Heart left ventricle (tissue), 16 donors: ENCODE measurements around the gene STIL. TPM values are rescaled to one million over a fixed set of nuclear protein-coding genes. Genes with fewer than 3 reads are reported as not detected.

Experiments
- ATAC-seq, 4 donors: fragments of 200-7000 bp; cut with Tn5 transposase; one replicate each; pipeline ENCODE4 v1.9.1; 2020 to 2022; ENCODE audit warnings: moderate library complexity in 4 of 4, mild to moderate bottlenecking in 3 of 4, moderate number of reproducible peaks in 1 of 4
- DNase-seq, 5 donors: peaks; one replicate each; pipeline ENCODE4 v3.0.0-alpha.2; 2020
- H3K27ac ChIP-seq, 12 donors: fragments of 200-600 bp; sonication (generic) in 4 of 12; one replicate each; pipeline versions ENCODE4 v1.5.0 to v1.8.0; 2016 to 2022; ENCODE audit warnings: mild to moderate bottlenecking in 2 of 12
- H3K27me3 ChIP-seq, 9 donors: fragments of 200-600 bp; sonication (generic) in 2 of 9; one replicate each; pipeline versions ENCODE4 v1.5.1 to v1.8.0; 2016 to 2022; ENCODE audit warnings: mild to moderate bottlenecking in 3 of 9
- H3K36me3 ChIP-seq, 9 donors: fragments of 200-600 bp; sonication (generic) in 2 of 9; one replicate each; pipeline versions ENCODE4 v1.5.0 to v1.8.0; 2018 to 2022; ENCODE audit warnings: mild to moderate bottlenecking in 2 of 9
- H3K4me1 ChIP-seq, 12 donors: fragments of 200-600 bp; sonication (generic) in 4 of 12; one replicate each; pipeline versions ENCODE4 v1.5.0 to v1.8.0; 2016 to 2022; ENCODE audit warnings: mild to moderate bottlenecking in 3 of 12
- H3K4me3 ChIP-seq, 12 donors: fragments of 200-600 bp; sonication (generic) in 4 of 12; one replicate each; pipeline versions ENCODE4 v1.5.0 to v1.8.0; 2017 to 2022; ENCODE audit warnings: mild to moderate bottlenecking in 9 of 12, moderate library complexity in 4 of 12
- H3K9me3 ChIP-seq, 12 donors: fragments of 200-600 bp; sonication (generic) in 4 of 12; one replicate each; pipeline versions ENCODE4 v1.5.0 to v1.8.0; 2016 to 2022; ENCODE audit warnings: mild to moderate bottlenecking in 1 of 12
- POLR2A ChIP-seq, 2 donors: fragments of 450-650 bp; IDR thresholded peaks; one replicate each; pipeline ENCODE4 v1.6.1; 2017; ENCODE audit warnings: antibody characterized with exemption in 2 of 2, mild to moderate bottlenecking in 2 of 2, moderate library complexity in 2 of 2
- WGBS, 4 donors: extraction: QIAGEN DNeasy Blood & Tissue Kit in 2 of 4; methylation state at CpG; one replicate each; pipeline versions ENCODE4 v1.1.5 to v1.1.7; 2013 to 2018; 5-methylcytosine and 5-hydroxymethylcytosine counted together
- intact Hi-C, 10 donors: fragments of 100-400 bp; cut with DNase I; formaldehyde crosslinking; loops; one replicate each; pipeline versions ENCODE4 v1.11.1 to v1.14.2; 2022
- polyA plus RNA-seq, 2 donors: library from polyadenylated mRNA; stranded (reverse); fragments of 200-250 nt; gene quantifications; one replicate each; pipeline ENCODE4 v1.2.3, GENCODE V29; 2013
- total RNA-seq, 9 donors: library from RNA; depleted of rRNA in 2 of 9; stranded (reverse); fragments of >200 nt in 2 of 9; fragmentation: NEBNext Ultra II Directional in 3 of 9; extraction: Animal tissue kit (Norgen Biotek cat#: 25700) in 3 of 9; gene quantifications; one replicate each; pipeline versions ENCODE4 v1.1.0 to v1.2.4, GENCODE V29; 2016 to 2023
- TF ChIP-seq, protein P1 (sequence below), 12 donors: fragments of 200-600 bp; sonication (generic) in 4 of 12; IDR thresholded peaks; one replicate each; pipeline versions ENCODE4 v1.5.0 to v1.8.0; 2018 to 2022; ENCODE audit warnings: antibody characterized with exemption in 12 of 12, mild to moderate bottlenecking in 5 of 12
- donor health status: ischemic (EF 13 %, LVEDD 7.1; RV severe dilation, severe dysfunction).
- donor health status: healthy with polysubstance abuse.
- donor health status: DM: no; HTN: yes; CAD: no.
- donor health status: DM: no; HTN: no; CAD: no.
- donor health status: ischemic (EF 25% LVEDD 6.9; RV normal size, moderate dysfunction).
- donor health status: ischemic (EF 25% LVEDD 5.7; RV mildly dilated, moderate dysfunction).
- donor health status: healthy.
- donor health status: DM: yes; HTN: yes; CAD: no.
- donor health status: ischemic (EF 35%, LVEDD 5.7; RV mildly dilated, moderate dysfunction).
- donor health status: nonischemic (EF 11% LVEDD 7.7; RV severe dilation, severe dysfunction).
- donor health status: DM: yes; HTN: yes; CAD: no.
- donor health status: PGD.
- donor health status: ischemic (EF 29% LVEDD 5.4; RV normal size, mild dysfunction).
- donor health status: nonischemic (EF 23%, LVEDD 6.1; RV moderate dilation, normal function).

The STIL gene
- total and polyA plus RNA-seq, 11 donors, result 0.19 to 3.1 (median 0.60) TPM

DNA sequence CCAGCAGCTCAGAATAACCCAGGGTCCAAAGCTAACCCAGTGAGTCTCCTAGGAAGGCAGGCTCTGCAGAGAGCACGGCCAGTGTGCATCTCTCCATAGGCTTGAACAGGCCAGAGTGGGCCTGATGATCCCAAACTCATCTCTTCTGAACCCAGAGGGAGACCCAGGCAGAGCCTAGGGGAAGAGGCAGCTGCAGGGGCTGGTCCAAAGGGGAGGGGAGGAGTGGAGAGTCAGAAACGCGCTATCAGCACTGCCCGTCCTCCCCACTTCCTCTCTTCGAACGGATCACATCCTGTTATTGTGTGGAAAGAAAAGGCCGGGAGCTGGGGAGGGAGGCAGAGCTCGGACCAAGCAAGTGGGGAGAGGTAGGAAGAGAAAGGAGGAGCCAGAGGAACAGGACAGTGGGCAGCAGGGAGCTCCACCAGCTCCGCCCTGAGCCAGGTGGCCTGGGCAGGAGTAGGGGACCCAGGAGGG, 102.1 kb downstream of the STIL start:
- H3K4me3 ChIP-seq, result peak overlapping the region in 4 of 12 donors; percentile 4 to 22 (median 18)

DNA sequence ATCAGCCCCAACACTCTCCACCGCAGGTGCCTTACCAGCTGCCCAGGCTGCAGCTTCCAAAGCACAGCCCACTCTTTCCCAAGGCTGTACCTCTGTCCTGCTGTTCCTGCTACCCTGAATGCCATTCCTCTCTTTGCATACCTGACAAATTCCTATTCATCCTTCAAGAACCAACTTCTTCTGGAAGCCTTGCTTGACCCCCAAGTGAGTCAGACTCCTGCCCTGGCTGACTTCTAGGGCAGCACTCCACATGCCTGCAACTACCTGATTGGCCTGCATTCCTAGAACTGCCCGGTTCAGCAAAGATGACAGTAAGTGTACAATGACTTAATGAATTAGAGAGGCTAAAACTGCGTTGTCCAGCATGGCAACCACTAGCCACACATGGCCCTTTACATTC, 103.3 kb downstream of the STIL start:
- TF ChIP-seq, protein P1, sequence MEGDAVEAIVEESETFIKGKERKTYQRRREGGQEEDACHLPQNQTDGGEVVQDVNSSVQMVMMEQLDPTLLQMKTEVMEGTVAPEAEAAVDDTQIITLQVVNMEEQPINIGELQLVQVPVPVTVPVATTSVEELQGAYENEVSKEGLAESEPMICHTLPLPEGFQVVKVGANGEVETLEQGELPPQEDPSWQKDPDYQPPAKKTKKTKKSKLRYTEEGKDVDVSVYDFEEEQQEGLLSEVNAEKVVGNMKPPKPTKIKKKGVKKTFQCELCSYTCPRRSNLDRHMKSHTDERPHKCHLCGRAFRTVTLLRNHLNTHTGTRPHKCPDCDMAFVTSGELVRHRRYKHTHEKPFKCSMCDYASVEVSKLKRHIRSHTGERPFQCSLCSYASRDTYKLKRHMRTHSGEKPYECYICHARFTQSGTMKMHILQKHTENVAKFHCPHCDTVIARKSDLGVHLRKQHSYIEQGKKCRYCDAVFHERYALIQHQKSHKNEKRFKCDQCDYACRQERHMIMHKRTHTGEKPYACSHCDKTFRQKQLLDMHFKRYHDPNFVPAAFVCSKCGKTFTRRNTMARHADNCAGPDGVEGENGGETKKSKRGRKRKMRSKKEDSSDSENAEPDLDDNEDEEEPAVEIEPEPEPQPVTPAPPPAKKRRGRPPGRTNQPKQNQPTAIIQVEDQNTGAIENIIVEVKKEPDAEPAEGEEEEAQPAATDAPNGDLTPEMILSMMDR (IDR thresholded peaks at IDR 0.05), result no peak
- TF ChIP-seq POLR2A (IDR thresholded peaks at IDR 0.05), result no peak
- 85 to 89% (median 86%) methylated on average over 3 of the region's 3 CpGs for WGBS, 4 donors
- H3K27me3 ChIP-seq, result peaks cover 0 to 18% (median 4%) of the 10 kb centered on the region in 9 donors

More for the DNA sequence above, 102.1 kb downstream of the STIL start:
- DNase-seq (peak; percentile 53 to 79 (median 70)), ATAC-seq (peak; percentile 77 to 95 (median 82))
- Histone ChIP-seq H3K36me3 (no peaks in the 10 kb centered on the region), H3K27me3 (peaks cover 0 to 18% (median 4%) of the 10 kb centered on the region in 9 donors), H3K27ac (peak overlapping the region; percentile 38 to 88 (median 72)), H3K4me1 (peaks cover 0 to 22% (median 8%) of the 10 kb centered on the region in 12 donors), H3K9me3 (no peaks in the 10 kb centered on the region)
- TF ChIP-seq, protein P1 (IDR thresholded peaks at IDR 0.05), result no peak
- TF ChIP-seq POLR2A (IDR thresholded peaks at IDR 0.05), result no peak
- intact Hi-C loops, result no loop called here
- 31 to 40% (median 33%) methylated on average over 9 of the region's 9 CpGs for WGBS, 4 donors

DNA sequence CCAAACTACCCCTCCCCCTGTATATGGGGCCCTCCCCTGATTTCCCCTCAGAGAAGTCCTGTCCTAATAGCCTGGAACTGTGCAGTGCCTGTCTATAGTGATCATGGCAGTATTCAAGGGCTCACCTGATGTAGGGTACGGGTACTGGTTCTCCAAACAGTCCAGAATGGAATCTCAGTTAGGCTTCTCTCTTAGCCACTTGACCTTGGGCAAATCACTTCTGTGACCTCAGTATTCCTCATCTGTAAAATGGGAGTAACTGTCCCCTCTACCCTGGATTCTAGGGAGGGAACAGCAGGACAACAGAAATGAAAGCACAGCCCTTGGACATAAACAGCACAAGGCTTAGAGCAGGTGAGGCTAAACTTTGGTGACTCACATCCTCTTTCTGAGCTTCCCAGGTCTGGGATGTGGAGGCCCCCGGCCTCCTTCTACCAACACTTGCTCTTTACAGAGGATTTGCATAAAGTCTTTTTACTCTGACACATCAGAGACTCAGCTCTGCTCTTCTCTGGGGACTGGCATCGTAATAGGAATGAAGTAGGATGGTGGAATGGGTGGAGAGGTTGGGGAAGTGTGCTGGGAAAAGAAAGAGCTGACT, 104.1 kb downstream of the STIL start:
- no peaks in the 10 kb centered on the region for H3K9me3 ChIP-seq
- H3K4me1 ChIP-seq, result peaks cover 0 to 22% (median 8%) of the 10 kb centered on the region in 12 donors
- no peak overlapping the region for H3K4me3 ChIP-seq
- peaks cover 0 to 18% (median 4%) of the 10 kb centered on the region in 9 donors for H3K27me3 ChIP-seq
- no peak overlapping the region for H3K27ac ChIP-seq
- H3K36me3 ChIP-seq, result no peaks in the 10 kb centered on the region
- DNase-seq (no peak), ATAC-seq (no peak)
- intact Hi-C loops, result no loop called here
- TF ChIP-seq POLR2A (IDR thresholded peaks at IDR 0.05), result no peak
- TF ChIP-seq, protein P1 (IDR thresholded peaks at IDR 0.05), result no peak
- WGBS, 4 donors, result 53 to 86% (median 75%) methylated on average over 3 of the region's 3 CpGs

More for the DNA sequence above, 103.3 kb downstream of the STIL start:
- peaks cover 0 to 22% (median 8%) of the 10 kb centered on the region in 12 donors for H3K4me1 ChIP-seq
- H3K27ac ChIP-seq, result peak overlapping the region in 1 of 12 donors; percentile 9
- no peak for ATAC-seq
- intact Hi-C loops, result no loop called here
- DNase-seq, result no peak
- H3K4me3 ChIP-seq, result no peak overlapping the region
- no peaks in the 10 kb centered on the region for H3K36me3 ChIP-seq
- H3K9me3 ChIP-seq, result no peaks in the 10 kb centered on the region

DNA sequence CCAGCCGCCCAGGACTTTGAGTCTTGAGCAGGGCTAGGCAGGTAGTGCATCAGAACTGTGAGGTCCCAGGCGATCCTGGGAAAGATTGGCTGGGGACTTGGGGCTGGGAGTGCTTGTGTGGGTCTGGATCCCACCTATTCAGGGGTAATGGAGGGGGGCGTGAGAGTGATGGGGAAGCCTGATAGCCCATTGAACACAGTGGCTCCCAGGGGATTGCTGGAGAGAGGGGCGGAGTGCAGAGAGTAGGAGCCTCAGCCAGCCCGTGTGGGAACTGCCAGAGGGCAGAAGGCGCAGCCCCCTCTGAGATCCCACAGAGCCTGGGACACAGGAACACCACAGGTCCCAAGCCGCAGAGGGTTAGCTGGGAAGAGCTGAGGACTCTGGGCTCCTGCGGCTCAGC, 104.9 kb downstream of the STIL start:
- no peaks in the 10 kb centered on the region for H3K9me3 ChIP-seq
- H3K4me3 ChIP-seq, result no peak overlapping the region
- H3K27me3 ChIP-seq, result peaks cover 0 to 21% (median 4%) of the 10 kb centered on the region in 9 donors
- no peak overlapping the region for H3K27ac ChIP-seq
- no peak for ATAC-seq
- H3K36me3 ChIP-seq, result no peaks in the 10 kb centered on the region
- H3K4me1 ChIP-seq, result peaks cover 0 to 22% (median 8%) of the 10 kb centered on the region in 12 donors
- intact Hi-C loops, result no loop called here
- DNase-seq, result no peak
- 43 to 74% (median 60%) methylated on average over 4 to 8 of the region's 8 CpGs for WGBS, 4 donors
- no peak for TF ChIP-seq POLR2A (IDR thresholded peaks at IDR 0.05)
- TF ChIP-seq, protein P1 (IDR thresholded peaks at IDR 0.05), result no peak
